H1 (cell line): ENCODE results near the gene PIK3R5. TPM values are rescaled to one million over a fixed set of nuclear protein-coding genes. Genes with fewer than 3 reads are reported as not detected.

Experiments used
- FOSL1 ChIP-seq: IDR thresholded peaks from 2 replicates; pipeline ENCODE4 v1.6.1; 2011; ENCODE audit warnings: mild to moderate bottlenecking, low read depth, low read length, moderate library complexity; ENCODE audit not compliant: insufficient read depth
- KDM1A ChIP-seq: fragments of 200-600, 300-600 bp; sonication (generic); IDR thresholded peaks from 2 replicates; pipeline ENCODE4 v1.7.1; 2016; ENCODE audit warnings: mild to moderate bottlenecking, low read length, borderline replicate concordance
- RAD21 ChIP-seq, 2 experiments: IDR thresholded peaks in 1 of 2; conservative IDR thresholded peaks in 1 of 2; 2 replicates each; pipeline ENCODE4 v1.6.1; 2011; ENCODE audit warnings: low read depth in 2 of 2, low read length in 2 of 2, improper control_type of control experiment in 1 of 2, inconsistent platforms in 1 of 2, mild to moderate bottlenecking in 1 of 2, moderate library complexity in 1 of 2
- polyA plus RNA-seq, 7 experiments: library from polyadenylated mRNA; depleted of rRNA in 3 of 7; stranded (reverse) in 5 of 7; unstranded in 2 of 7; fragments of >200 nt in 5 of 7; fragments of 200-250 nt in 2 of 7; gene quantifications; 1 replicate in 5 of 7; 2 replicates in 1 of 7; 4 replicates in 1 of 7; pipeline versions ENCODE4 v1.2.1 to v1.2.3, GENCODE V29; 2011 to 2013; ENCODE audit warnings: missing spikeins in 2 of 7, mixed read lengths in 2 of 7
- total RNA-seq: library from RNA; stranded (reverse); fragmentation: NEBNext Ultra II Directional; extraction: Animal tissue kit (Norgen Biotek cat#: 25700); gene quantifications from 2 replicates; pipeline ENCODE4 v1.2.1, GENCODE V29; 2021

The PIK3R5 gene
- total and polyA plus RNA-seq, 2 of the 8 experiments (the other 6 are each of a cell fraction or from before 2014, with no cell fraction given), result 2.7 to 4.3 TPM

DNA sequence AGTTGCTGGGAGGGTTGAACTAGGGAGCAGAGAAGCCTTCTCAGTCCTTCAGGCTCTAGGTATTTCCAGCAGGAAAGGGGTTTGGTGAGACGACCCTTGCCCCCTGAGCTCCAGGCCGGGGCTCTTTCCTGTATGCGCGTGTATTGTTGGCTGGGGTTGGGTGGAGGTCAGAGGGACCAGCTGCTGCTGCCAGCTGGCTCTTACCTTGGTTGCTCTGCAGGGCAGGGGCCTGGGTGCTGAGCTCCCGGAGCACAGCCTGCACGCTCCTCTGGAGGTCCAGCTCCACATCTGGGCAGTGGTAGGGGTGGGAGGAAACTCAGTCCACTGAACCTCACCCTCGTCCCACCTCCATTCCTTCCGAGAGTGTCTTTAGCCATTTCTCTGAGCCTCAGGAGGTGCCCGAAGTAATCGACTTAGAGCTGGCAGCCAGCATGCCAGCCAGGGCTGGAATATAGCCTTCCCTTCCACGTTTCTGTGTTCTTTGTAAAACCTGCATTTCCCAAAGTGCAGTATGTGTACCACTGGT lies 126.0 kb downstream of the PIK3R5 start (continued):
- no peak for TF ChIP-seq KDM1A
- no peak for TF ChIP-seq RAD21 (IDR thresholded peaks at IDR 0.05 in 1 of 2, conservative IDR thresholded peaks at IDR 0.05 in 1 of 2; ENCODE audit: low read depth in 2 of 2, low read length in 2 of 2)
- no peak for TF ChIP-seq FOSL1
- TF ChIP-seq, all 59 proteins: peak for 0
